GM18868 (cell line): Measurements from ENCODE around the gene BBOX1.

Source experiments
- ATAC-seq: cut with Tn5 transposase; IDR thresholded peaks from one replicate; pipeline ENCODE4 v1.9.1; 2021; ENCODE audit warnings: mild to moderate bottlenecking, moderate library complexity; ENCODE audit not compliant: unreplicated experiment

The BBOX1 gene

GRCh38 chr11:27025312-27025955 is 15.2 kb upstream of the BBOX1 start:
- no peak for ATAC-seq

GRCh38 chr11:27025957-27026733 is 14.5 kb upstream of the BBOX1 start:
- ATAC-seq, result no peak

DNA sequence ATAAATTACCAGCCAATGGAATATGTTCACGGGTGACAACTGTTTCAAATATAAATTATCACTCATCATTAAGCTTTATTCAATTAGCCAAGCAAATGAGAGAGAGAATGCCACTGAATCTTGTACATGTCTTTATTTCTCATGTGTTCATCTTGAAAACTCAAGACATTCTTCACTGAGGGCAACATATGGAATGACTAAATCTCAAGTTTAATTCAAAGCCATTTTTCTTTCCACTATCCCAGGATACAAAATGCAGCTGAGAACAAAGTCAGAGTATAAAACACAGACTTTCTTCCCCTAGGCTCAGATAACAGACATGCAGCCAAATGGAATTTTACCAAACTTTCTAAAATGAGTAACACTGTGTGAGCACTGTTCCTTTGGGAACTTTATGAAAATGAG is 12.1 kb upstream of the BBOX1 start:
- no peak for ATAC-seq

DNA sequence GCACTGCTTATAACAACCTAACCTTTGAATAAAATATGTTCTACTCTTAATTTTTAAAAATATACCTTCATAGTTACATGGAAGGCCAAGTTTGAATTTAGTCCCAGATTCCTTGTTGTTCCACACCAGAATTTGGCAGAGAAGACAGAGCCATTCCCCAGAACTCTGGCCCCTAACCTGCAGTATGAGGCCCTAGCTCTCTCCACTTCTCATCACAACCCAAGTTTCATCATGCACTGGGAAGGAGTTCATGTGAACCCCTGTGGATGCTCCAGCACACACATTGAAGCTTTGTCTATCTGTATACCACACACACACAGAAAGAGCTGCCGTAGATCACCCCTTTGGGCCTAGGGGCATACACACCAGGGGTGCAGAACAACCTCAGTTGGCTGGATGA is 10.6 kb upstream of the BBOX1 start:
- no peak for ATAC-seq

GRCh38 chr11:27031754-27032153 is 8.9 kb upstream of the BBOX1 start:
- no peak for ATAC-seq

- no peak for ATAC-seq
Observed at GRCh38 chr11:27039873-27040272, 742 bp upstream of the BBOX1 start.

GRCh38 chr11:27041141-27041899 is 705 bp downstream of the BBOX1 start:
- ATAC-seq, result no peak

DNA sequence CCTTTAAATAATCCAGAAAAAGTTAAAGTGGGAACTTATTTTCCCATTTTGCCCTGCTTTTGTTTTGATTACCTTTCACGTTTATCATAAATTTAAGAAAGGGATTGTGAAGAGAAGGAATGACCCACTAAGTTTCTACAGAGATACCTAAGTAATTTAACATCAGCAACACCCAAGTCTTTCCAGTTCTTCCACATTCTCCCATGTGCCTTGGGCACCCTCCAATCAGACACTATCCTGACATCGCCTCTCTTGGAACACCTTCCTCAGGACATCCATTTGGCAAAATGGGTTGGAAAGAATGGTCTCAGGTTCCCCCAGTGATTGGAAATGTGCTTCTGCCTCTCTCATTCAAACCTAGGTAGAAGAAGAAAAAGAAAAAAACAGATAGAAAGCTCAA is 6.3 kb downstream of the BBOX1 start:
- ATAC-seq, result no peak

GRCh38 chr11:27052668-27053067 is 12.1 kb downstream of the BBOX1 start:
- no peak for ATAC-seq

- no peak for ATAC-seq
Observed at GRCh38 chr11:27055065-27055682, 14.6 kb downstream of the BBOX1 start.

DNA sequence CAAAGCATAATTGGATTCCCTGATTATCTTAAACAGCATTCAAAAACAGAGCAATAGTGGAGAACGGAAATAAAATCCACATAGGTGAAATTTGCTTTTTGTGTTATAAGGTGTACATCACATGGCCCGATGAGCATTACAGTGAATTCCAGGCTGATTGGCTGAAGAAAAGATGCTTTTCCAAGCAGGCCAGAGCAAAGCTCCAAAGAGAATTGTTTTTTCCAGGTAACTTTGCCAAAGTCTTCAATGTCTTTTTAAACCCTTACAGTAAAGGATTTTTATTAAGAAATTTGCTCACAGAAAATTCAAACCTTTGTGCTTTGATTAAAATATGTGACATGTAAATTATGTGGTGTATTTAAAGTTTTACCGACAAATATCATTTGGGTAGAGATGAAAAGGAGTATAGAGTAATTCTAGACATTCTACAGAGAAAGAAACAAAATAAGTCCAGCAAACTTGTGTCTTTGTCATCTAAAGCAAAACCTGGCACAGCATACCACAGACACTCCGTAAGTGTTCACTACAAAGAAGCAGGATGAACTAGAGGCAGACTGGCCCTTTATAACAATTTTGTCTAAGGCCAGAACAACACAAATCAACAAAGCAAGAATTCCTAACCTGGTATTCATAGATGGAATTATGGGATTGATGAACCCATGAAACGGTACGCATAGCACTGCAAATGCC is 16.6 kb downstream of the BBOX1 start:
- no peak for ATAC-seq

- no peak for ATAC-seq
Observed at GRCh38 chr11:27058456-27058855, 17.8 kb downstream of the BBOX1 start.

GRCh38 chr11:27059431-27059830 is 18.8 kb downstream of the BBOX1 start:
- no peak for ATAC-seq

DNA sequence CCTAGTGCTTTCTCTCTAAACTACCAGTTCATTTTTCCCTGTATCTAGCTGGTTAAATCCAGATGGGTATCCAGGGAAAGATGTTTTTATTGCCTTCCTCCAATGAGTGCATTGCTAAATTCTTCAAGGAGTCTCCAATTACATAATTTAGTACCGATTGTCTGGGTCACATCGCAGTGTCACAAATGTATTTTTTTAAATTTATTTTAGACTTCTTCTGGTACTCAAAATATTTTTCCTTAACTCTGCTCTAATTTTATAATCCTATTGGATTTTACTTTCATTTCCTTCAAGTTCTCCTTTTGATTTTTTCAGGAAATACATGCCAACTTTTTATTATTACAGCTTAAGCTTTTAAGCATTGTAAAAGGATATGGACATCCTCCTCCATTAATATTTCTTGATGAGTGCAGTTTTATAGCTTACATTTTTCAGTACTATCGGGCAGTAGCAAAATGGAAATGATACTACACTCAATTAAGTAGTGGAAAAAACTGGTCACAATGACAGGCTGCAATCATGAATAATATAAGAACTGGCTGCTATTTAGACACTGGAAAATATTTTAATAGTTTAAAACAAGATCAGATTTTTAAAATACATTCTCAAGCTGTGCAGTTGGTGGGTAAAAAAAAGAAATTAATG is 20.3 kb downstream of the BBOX1 start:
- no peak for ATAC-seq

- no peak for ATAC-seq
Observed at GRCh38 chr11:27061461-27061821, 20.8 kb downstream of the BBOX1 start.

- no peak for ATAC-seq
Observed at GRCh38 chr11:27064086-27064485, 23.5 kb downstream of the BBOX1 start.

- no peak for ATAC-seq
Observed at GRCh38 chr11:27075192-27075591, 34.6 kb downstream of the BBOX1 start.

GRCh38 chr11:27075655-27076054 is 35.0 kb downstream of the BBOX1 start:
- no peak for ATAC-seq

DNA sequence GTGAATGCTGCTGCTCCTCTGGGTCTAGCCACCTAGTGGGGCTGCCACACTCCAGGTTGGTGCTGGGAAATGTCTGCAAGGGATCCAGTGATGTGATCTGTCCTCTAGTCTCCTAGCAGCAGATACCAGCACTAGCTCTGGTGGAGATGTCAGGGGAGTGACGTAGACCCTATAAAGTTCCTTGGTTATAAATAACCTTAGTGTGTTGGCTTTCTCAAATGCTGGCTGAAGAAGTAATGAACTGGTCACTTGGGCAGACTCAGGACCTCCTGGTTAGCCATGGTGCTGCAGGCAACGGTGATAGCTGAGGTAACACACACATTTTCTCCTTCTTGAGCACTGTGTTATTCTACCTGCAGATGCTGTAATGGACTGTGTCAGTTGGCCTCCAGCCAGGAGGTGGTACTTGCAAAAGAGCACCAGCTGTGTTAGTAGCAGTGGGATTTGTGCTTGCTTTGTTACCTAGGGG is 35.5 kb downstream of the BBOX1 start:
- ATAC-seq, result no peak

- no peak for ATAC-seq
Observed at GRCh38 chr11:27081056-27081455, 40.4 kb downstream of the BBOX1 start.
